ENCODE data around the gene DDN.

Gene DDN

GRCh38 chr12:48999371-49000131, at the start of gene DDN:
DDN (minus strand) TSS chr12:48999375; CDS start chr12:48999287, 88 bp downstream.
- no peak for DNase-seq

GRCh38 chr12:49048953-49049352, 49.8 kb upstream of the DDN start:
- DNase-seq: no peak

- DNase-seq: no peak
Measured at GRCh38 chr12:49046129-49046895, 47.1 kb upstream of the DDN start.

- no peak for DNase-seq
Measured at GRCh38 chr12:49044660-49045059, 45.5 kb upstream of the DDN start.

- peak; percentile 52 to 70 (median 62) for DNase-seq
Measured at GRCh38 chr12:49043856-49044258, 44.7 kb upstream of the DDN start.

GRCh38 chr12:49043241-49043640, 44.1 kb upstream of the DDN start:
- DNase-seq: no peak

- DNase-seq: no peak
Measured at GRCh38 chr12:49041881-49042484, 42.8 kb upstream of the DDN start.

GRCh38 chr12:49041036-49041880, 42.1 kb upstream of the DDN start:
- DNase-seq: no peak

- no peak for DNase-seq
Measured at GRCh38 chr12:49040364-49040855, 41.2 kb upstream of the DDN start.

- no peak for DNase-seq
Measured at GRCh38 chr12:49039421-49040363, 40.5 kb upstream of the DDN start.

GRCh38 chr12:49038291-49038955, 39.2 kb upstream of the DDN start:
- no peak for DNase-seq

GRCh38 chr12:49037947-49038237, 38.7 kb upstream of the DDN start:
- DNase-seq: no peak

- no peak for DNase-seq
Measured at GRCh38 chr12:49037111-49037946, 38.2 kb upstream of the DDN start.

- DNase-seq: no peak
Measured at GRCh38 chr12:49036029-49036428, 36.9 kb upstream of the DDN start.

GRCh38 chr12:49034286-49034622, 35.1 kb upstream of the DDN start:
- no peak for DNase-seq

- no peak for DNase-seq
Measured at GRCh38 chr12:49033611-49034285, 34.6 kb upstream of the DDN start.

- DNase-seq: no peak
Measured at GRCh38 chr12:49032679-49033447, 33.7 kb upstream of the DDN start.

- no peak for DNase-seq
Measured at GRCh38 chr12:49032276-49032675, 33.1 kb upstream of the DDN start.

GRCh38 chr12:49031573-49032161, 32.5 kb upstream of the DDN start:
- DNase-seq: no peak
